LNCAP (cell line): ENCODE measurements around the gene LGALSL.

ENCODE experiments used
- CTCF ChIP-seq: fragments of 450-650 bp; IDR thresholded peaks from 2 replicates; pipeline ENCODE4 v1.5.1; 2017; ENCODE audit warnings: mild to moderate bottlenecking

LGALSL gene

GRCh38 chr2:64414736-64415435 is 39.1 kb upstream of the LGALSL start:
- TF ChIP-seq CTCF: no peak

DNA sequence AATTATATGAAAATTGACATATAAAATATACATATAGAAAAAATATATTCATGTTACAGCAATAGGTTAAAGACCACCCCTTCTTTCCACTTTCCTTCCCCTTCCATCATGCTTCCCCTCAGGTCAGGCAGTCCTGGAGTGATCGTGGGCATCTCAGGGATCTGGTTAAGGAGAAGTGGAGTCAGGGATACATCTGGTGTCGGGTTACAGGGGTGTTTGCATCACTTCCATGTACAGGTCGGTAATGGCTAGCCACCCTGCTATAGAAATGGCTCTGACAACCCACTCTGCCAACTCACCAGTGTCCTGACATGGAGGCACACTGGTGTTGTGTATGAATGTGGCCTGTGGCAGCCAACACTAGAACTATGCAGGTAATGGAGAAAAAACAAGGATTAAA is 36.3 kb upstream of the LGALSL start:
- no peak for TF ChIP-seq CTCF

DNA sequence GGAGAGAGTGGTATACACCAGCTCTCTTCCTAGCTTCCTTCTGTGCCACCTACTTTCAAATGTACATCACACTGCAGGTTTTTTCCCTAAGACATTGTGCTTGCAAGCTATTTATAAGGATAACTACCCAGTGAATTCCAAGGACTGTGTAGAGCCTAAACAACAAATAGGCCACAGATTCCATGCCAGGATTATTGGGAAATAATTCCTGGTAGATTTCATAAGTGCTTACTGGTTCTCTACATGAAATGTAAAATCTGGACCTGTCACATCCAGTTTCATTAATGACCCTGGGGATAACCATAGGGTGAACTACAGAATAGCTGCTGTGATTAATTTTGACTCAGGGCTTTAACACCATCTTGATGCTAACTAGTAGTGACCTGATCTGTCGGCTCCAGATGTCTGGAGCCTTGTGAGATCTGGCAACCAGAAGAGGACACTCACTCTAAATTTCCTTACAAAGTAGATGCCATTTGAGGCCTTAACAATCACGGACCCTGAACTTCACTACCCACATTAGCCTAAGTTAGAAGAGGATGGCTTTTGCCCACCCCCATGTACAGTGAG is 34.3 kb upstream of the LGALSL start:
- no peak for TF ChIP-seq CTCF

DNA sequence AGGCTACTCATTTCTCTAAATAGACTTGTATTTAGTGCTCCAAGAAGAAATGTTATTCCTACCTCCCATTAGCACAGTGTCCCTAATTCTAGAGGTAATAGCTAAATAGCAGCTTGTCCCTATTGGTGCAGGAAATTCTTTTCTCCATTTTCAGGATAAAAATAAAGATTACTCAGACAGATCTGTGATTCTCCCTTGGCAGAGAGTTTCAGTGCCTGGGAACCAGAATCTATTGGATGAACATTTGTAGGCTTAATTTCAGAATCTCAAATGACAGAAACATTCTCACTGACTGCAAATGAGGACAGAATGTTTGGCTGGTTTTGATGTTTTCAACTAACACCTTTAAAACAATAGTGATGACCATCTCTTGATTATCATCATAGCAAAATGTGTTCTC is 33.3 kb upstream of the LGALSL start:
- no peak for TF ChIP-seq CTCF

DNA sequence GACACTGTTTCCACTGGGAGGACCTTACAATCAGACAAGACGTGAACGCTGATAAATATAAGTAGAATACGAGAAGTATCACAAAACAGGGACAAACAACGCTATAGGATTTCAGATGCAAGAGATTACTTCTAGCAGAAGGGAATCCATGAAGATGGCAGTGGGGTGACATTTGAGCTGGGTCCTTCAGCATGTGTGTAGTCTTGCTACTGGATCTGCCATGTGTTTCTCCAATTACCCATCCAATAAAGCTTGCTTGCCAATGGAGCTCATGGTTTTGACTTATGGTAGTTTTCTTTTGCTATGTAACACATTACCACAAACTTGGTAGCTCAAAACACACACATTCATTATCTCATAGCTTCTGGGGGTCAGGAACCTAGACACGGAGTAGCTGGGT is 32.8 kb upstream of the LGALSL start:
- TF ChIP-seq CTCF: no peak

- TF ChIP-seq CTCF: no peak
Observed at GRCh38 chr2:64422466-64422865, 31.5 kb upstream of the LGALSL start.

DNA sequence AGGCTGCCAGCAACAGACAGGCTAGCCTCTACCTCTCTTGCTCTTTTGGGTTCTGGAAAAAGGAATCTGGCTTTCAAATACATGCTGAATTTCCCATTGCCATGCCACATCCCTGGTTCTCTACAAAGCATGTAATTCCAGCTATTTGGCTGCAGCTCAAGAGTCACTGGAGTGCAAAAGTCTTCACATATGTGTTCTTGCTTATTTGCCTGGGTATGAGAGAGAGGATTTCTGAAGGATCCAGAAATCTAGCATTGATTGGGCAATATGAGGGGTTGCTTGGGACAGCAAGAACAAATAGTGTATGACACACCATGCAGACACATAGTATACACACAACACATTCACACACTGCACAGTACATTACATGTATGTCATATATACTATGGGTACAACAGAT is 30.7 kb upstream of the LGALSL start:
- TF ChIP-seq CTCF: no peak
